DND-41 (cell line): ENCODE measurements around the gene FRK.

Source experiments
- CTCF ChIP-seq: IDR thresholded peaks from 2 replicates; pipeline ENCODE4 v1.5.1; 2012; ENCODE audit warnings: borderline replicate concordance, low read length, moderate library complexity, mild to moderate bottlenecking; ENCODE audit not compliant: poor library complexity, severe bottlenecking; ENCODE audit errors: extremely low read depth
- EZH2 ChIP-seq: IDR thresholded peaks from 3 replicates; pipeline ENCODE4 v1.6.1; 2012; ENCODE audit warnings: borderline replicate concordance, low read depth, mild to moderate bottlenecking, moderate library complexity, low read length, inconsistent platforms; ENCODE audit not compliant: severe bottlenecking

- TF ChIP-seq CTCF (no peak), EZH2 (no peak)
Observed at GRCh38 chr6:115958958-115959357, 101.7 kb downstream of the FRK start.
